Measurements from ENCODE around the gene CHRM5. TPM values are rescaled to one million over a fixed set of nuclear protein-coding genes. Genes with fewer than 3 reads are reported as not detected.

The CHRM5 gene
- total RNA-seq, 4 donors from 2014 or later: not detected

DNA sequence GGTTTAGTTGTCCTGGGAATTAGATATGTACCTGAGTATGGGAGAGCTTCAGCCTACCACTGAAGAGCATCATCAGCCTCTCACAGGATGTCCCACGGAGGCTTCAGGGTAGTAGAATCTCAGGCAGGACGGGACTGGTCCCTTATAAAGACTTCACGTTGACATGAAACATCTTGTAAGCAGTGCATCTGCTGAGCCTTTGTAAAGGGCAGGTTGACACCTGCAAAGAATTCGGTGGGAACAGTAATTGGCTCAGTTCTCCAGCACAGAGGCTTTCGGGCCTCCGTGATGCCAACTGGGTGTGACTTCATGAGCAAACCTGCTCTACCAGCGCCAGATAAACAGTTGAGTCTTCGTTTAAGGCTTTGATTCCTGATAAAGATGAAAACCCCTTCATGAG is 97.6 kb downstream of the CHRM5 start:
- DNase-seq (ENCODE audit: low spot score in 2 of 2): no peak
- Histone ChIP-seq H3K27me3 (no peaks in the 10 kb centered on the region), H3K4me3 (no peak overlapping the region), H3K9me3 (no peaks in the 10 kb centered on the region), H3K36me3 (no peaks in the 10 kb centered on the region), H3K4me1 (peaks cover 22% of the 10 kb centered on the region), H3K27ac (peak overlapping the region; percentile 77)
- TF ChIP-seq, protein P1, sequence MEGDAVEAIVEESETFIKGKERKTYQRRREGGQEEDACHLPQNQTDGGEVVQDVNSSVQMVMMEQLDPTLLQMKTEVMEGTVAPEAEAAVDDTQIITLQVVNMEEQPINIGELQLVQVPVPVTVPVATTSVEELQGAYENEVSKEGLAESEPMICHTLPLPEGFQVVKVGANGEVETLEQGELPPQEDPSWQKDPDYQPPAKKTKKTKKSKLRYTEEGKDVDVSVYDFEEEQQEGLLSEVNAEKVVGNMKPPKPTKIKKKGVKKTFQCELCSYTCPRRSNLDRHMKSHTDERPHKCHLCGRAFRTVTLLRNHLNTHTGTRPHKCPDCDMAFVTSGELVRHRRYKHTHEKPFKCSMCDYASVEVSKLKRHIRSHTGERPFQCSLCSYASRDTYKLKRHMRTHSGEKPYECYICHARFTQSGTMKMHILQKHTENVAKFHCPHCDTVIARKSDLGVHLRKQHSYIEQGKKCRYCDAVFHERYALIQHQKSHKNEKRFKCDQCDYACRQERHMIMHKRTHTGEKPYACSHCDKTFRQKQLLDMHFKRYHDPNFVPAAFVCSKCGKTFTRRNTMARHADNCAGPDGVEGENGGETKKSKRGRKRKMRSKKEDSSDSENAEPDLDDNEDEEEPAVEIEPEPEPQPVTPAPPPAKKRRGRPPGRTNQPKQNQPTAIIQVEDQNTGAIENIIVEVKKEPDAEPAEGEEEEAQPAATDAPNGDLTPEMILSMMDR (IDR thresholded peaks at IDR 0.05): no peak
- peak in 1 of 3 donors; percentile 7 for TF ChIP-seq POLR2AphosphoS5 (IDR thresholded peaks at IDR 0.05)
- 57% methylated on average over 8 of the region's 8 CpGs for WGBS

DNA sequence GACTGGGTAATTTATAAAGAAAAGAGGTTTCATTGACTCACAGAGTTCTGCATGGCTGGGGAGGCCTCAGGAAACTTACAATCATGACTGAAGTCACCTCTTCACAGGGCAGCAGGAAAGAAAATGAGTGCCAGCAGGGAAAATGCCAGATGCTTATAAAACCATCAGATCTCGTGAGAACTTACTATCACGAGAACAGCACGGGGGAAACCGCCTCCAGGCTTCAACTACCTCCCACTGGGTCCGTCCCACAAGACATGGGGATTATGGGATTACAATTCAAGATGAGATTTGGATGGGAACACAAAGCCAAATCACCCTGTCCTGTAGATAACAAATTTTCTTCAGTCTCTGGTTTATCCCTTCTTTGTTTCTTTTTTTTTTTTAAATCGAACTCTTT is 101.7 kb downstream of the CHRM5 start:
- no peak overlapping the region for H3K27ac ChIP-seq
- H3K27me3 ChIP-seq: no peaks in the 10 kb centered on the region
- TF ChIP-seq, protein P1 (IDR thresholded peaks at IDR 0.05): no peak
- TF ChIP-seq POLR2A (IDR thresholded peaks at IDR 0.05): no peak
- TF ChIP-seq EP300 (IDR thresholded peaks at IDR 0.05): no peak
- no peak for TF ChIP-seq POLR2AphosphoS5 (IDR thresholded peaks at IDR 0.05)
- peaks cover 19% of the 10 kb centered on the region for H3K4me1 ChIP-seq
- H3K9me3 ChIP-seq: no peaks in the 10 kb centered on the region
- H3K4me3 ChIP-seq: no peak overlapping the region
- WGBS: 78% methylated on average over 6 of the region's 6 CpGs
- no peaks in the 10 kb centered on the region for H3K36me3 ChIP-seq
- DNase-seq (ENCODE audit: low spot score in 2 of 2): no peak

DNA sequence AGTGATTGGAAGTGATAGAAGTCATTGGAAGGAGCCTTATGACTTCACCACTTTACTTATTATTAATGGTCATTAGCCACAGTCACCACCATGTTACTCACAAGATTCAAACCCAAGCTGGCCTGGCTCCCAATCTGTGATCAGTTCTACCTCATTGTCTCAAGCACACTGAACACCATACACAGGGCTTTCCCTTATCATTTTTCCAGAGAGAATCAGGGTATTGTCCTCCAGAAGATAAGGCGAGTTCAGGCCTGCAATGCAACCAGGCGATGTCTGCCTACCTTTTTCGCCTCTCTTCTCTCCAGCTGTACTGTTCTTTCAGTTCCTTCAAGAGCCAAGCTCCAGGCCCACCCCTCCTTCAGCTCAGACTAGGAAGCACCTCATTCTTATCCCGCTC is 108.5 kb downstream of the CHRM5 start:
- DNase-seq (ENCODE audit: low spot score in 2 of 2): no peak
- WGBS: 69% methylated on average over 4 of the region's 4 CpGs
- TF ChIP-seq POLR2AphosphoS5 (IDR thresholded peaks at IDR 0.05) (no peak), EP300 (IDR thresholded peaks at IDR 0.05) (no peak), POLR2A (IDR thresholded peaks at IDR 0.05) (no peak)
- TF ChIP-seq, protein P1 (IDR thresholded peaks at IDR 0.05): no peak
- H3K27me3 ChIP-seq: no peaks in the 10 kb centered on the region
- no peak overlapping the region for H3K4me3 ChIP-seq
- H3K36me3 ChIP-seq: no peaks in the 10 kb centered on the region
- H3K27ac ChIP-seq: peak overlapping the region; percentile 34
- peaks cover 20% of the 10 kb centered on the region for H3K4me1 ChIP-seq
- H3K9me3 ChIP-seq: no peaks in the 10 kb centered on the region

DNA sequence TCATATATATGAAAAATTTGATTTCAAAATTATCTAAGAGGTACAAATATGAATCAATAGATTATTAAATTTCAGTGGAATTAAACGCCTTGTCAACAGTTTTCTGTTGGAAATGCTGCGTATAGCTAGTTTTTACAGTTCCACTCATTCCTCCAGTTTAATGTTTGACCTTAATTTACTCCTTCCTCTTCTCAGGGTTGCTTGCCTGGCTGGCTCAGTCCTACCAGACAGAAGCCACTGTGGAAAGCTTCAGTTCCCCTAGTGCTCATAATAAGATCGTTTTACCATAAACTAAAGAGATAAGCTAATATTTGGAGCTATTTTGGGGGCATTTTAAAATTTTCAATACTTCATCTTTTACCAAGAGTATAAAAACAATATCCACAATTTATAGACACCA is 110.6 kb downstream of the CHRM5 start:
- Histone ChIP-seq H3K4me3 (no peak overlapping the region), H3K9me3 (no peaks in the 10 kb centered on the region), H3K27ac (no peak overlapping the region), H3K36me3 (peaks cover 3% of the 10 kb centered on the region), H3K27me3 (no peaks in the 10 kb centered on the region), H3K4me1 (peaks cover 22% of the 10 kb centered on the region)
- WGBS: 94% methylated on average over 3 of the region's 3 CpGs
- no peak for DNase-seq (ENCODE audit: low spot score in 2 of 2)
- TF ChIP-seq, protein P1 (IDR thresholded peaks at IDR 0.05): no peak
- TF ChIP-seq POLR2AphosphoS5 (IDR thresholded peaks at IDR 0.05) (no peak), POLR2A (IDR thresholded peaks at IDR 0.05) (no peak), EP300 (IDR thresholded peaks at IDR 0.05) (no peak)

DNA sequence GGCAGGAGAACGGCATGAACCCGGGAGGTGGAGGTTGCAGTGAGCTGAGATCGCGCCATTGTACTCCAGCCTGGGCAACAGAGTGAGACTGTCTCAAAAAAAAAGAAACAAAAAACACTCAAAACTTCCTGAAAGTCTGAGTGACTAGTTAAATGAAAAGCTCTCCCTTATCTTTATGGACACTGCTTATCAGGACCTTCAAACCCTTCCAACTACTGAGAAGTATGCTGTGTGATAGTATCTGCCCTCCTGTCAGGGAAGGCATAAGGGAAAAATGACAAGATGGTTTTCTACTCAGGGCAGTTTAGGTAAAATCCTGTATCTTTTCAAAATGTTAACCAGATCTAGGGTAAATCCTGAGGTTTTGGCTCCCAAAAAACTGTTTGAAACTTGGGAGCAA is 111.6 kb downstream of the CHRM5 start:
- 98% methylated on average over 4 of the region's 4 CpGs for WGBS
- TF ChIP-seq, protein P1 (IDR thresholded peaks at IDR 0.05): no peak
- TF ChIP-seq POLR2A (IDR thresholded peaks at IDR 0.05): no peak
- TF ChIP-seq POLR2AphosphoS5 (IDR thresholded peaks at IDR 0.05): no peak
- TF ChIP-seq EP300 (IDR thresholded peaks at IDR 0.05): no peak
- no peak overlapping the region for H3K4me3 ChIP-seq

More for the DNA sequence above, 111.6 kb downstream of the CHRM5 start:
- Histone ChIP-seq H3K4me1 (peaks cover 22% of the 10 kb centered on the region), H3K9me3 (no peaks in the 10 kb centered on the region), H3K36me3 (peaks cover 3% of the 10 kb centered on the region), H3K27me3 (no peaks in the 10 kb centered on the region), H3K27ac (no peak overlapping the region)
- no peak for DNase-seq (ENCODE audit: low spot score in 2 of 2)
